Stimulated activated CD4-positive, alpha-beta T cell treated with anti-CD3 and anti-CD28 coated beads, Interleukin-2, amount 100 ng/mL, for 48 hours (primary cell): ENCODE results near the gene SRGAP1.

Experiments
- DNase-seq, 2 donors: peaks; one replicate each; pipeline ENCODE4 v3.0.0-alpha.2; 2020

SRGAP1 gene

GRCh38 chr12:63844391-63845341 lies at the start of gene SRGAP1:
SRGAP1 (plus strand) TSS chr12:63844700; CDS start chr12:63844817, 117 bp downstream.
- DNase-seq: no peak

- DNase-seq: no peak
These were observed 49.3 kb upstream of the SRGAP1 start for GRCh38 chr12:63795032-63795687.

- DNase-seq: no peak
These were observed 48.6 kb upstream of the SRGAP1 start for GRCh38 chr12:63795944-63796343.

- no peak for DNase-seq
These were observed 42.4 kb upstream of the SRGAP1 start for GRCh38 chr12:63802012-63802608.

DNA sequence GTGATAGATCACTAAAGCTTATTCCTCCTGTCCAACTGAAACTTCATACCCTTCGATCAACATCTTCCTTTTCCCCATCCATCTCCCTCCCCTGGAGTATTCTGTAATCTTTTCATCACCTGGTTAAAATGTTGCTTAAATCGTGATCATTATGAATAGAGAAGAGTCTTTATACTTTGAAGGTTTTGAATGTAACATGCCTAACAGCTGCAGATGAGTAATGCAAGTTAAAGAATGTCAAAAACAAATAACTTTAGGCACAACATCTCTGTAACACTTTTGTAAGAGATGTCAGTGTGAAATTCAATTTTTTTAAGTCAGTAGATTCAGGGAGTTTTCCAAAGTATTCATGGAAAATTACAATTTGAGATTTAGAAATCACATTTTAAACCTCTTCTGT lies 39.8 kb upstream of the SRGAP1 start:
- DNase-seq: no peak

GRCh38 chr12:63805704-63806672 lies 38.5 kb upstream of the SRGAP1 start:
- no peak for DNase-seq

- no peak for DNase-seq
These were observed 35.9 kb upstream of the SRGAP1 start for GRCh38 chr12:63808631-63809030.

DNA sequence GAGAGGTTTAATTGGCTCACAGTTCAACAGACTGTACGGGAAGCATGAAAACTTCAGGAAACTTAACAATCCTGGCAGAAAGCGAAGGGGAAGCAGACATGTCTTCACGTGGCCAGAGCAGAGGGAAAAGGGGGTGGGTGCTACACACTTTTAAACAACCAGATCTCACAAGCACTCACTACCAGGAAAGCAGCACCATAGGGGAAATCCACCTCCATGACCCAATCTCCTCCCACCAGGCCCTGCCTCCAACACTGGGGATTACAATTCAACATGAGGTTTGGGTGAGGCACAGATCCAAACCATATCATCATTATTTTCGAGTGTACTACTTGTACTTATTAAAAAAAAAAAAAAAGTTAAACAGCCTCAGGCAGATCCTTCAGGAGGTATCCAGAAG lies 34.9 kb upstream of the SRGAP1 start:
- DNase-seq: no peak

GRCh38 chr12:63811334-63811733 lies 33.2 kb upstream of the SRGAP1 start:
- no peak for DNase-seq

GRCh38 chr12:63811755-63812154 lies 32.7 kb upstream of the SRGAP1 start:
- DNase-seq: no peak

DNA sequence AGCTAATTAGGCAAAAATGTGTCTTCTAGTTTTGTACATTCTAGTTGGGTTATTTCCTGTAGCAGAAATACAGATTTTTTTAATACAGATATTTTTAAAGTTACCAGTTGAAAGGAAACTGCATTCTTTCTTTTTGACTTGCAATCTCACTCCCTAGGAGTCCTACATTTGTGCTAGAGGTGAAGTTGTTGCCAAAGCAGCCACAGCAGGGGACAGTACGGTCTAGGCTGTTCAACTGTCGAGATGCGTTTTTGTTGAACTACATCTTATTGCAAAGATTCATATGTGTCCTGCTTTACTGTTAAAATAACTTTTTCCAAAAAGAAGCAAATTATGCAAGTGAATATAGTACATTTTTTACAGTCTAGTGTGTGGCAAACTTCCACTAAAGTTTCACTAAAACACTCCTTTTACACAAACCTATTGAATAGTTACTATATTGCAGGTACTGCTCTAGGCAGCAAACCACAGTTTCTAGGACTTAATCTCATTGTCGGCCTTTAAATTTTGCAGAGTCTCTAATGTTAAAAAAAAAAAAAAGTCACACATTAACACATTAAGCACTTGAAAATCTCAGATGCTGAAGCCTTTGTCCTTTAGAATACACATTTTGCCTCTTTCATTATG lies 30.2 kb upstream of the SRGAP1 start:
- DNase-seq: no peak

GRCh38 chr12:63815482-63815852 lies 29.0 kb upstream of the SRGAP1 start:
- no peak for DNase-seq

DNA sequence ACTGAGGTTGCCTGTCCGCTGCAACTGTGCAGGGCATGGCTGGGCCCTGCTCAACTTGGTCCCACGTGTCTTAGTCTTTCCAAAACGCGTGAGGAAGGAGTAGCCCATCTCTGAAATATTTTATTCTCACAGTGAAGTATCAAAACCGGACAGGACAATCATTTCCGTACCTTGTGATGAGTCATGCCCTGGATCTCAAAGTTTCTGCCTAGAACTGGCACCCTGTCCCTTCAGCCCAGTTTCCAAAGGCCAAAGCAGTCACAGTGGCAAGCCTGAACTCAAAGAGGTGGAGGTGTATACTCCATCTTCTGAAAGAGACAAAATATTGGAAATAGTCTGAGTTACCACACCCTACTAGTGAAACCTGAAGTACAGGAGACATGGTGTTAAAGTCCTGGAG lies 28.5 kb upstream of the SRGAP1 start:
- DNase-seq: no peak

DNA sequence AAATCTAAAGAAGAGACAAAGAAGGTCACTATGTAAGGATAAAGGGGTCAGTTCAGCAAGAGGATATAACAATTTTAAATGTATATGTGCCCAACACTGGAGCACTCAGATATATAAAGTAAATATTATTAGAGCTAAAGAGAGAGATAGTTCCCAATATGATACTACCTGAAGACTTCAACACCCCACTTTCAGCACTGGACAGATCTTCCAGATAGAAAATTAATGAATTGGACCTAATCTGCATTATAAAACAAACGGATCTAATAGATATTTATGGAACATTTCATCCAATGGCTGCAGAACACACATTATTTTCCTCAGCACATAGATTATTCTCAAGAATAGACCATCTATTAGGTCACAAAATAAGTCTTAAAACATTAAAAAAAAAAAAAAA lies 24.1 kb upstream of the SRGAP1 start:
- no peak for DNase-seq

DNA sequence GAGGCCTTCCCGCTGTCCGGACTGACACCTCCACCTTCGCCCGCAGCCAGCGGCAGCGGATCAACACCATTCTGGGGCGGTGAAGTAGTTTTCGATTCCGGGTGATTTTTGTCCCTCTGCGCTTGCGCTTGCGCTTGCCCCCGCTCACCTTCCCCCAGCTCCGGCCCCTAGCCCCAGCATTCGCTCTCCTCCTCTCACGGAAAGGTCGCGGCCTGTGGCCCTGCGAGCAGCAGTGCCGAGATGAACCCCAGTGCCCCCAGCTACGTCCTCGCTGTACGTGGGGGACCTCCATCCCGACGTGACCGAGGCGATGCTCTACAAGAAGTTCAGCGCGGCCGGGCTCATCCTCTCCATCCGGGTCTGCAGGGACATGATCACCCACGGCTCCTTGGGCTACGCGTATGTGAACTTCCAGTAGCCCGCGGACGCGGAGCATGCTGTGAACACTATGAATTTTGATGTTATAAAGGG lies 22.7 kb upstream of the SRGAP1 start:
- no peak for DNase-seq

DNA sequence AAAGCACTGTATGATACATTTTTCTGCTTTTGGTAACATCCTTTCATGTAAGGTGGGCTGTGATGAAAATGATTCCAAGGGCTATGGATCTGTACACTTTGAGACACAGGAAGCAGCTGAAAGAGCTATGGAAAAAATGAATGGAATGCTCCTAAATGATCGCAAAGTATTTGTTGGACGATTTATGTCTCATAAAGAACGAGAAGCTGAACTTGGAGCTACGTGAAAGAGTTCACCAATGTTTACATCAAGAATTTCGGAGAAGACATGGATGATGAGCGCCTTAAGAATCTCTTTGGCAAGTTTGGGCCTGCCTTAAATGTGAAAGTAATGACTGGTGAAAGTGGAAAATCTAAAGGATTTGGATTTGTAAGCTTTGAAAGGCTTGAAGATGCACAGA lies 22.1 kb upstream of the SRGAP1 start:
- DNase-seq: no peak

GRCh38 chr12:63823040-63823439 lies 21.5 kb upstream of the SRGAP1 start:
- DNase-seq: no peak

- no peak for DNase-seq
These were observed 18.4 kb upstream of the SRGAP1 start for GRCh38 chr12:63826006-63826585.

GRCh38 chr12:63828867-63829266 lies 15.6 kb upstream of the SRGAP1 start:
- no peak for DNase-seq

DNA sequence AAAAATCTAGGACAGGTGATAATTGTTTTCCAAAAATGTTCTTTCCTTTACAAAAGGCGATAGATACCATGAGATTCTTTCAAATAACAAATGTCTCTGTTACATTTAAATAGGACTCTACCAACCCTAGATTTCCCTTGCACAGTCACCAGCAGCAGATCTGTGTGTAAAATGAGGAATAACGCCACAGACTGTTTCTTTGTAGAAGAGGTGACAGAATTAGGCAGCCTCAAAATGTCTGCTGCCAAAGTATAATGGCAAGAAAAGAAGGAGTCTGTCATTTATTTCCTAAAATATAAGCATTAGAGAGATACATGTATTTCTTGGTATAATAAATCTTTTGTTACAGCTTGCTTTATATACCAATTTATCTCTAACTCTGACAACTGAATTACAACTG lies 8.5 kb upstream of the SRGAP1 start:
- DNase-seq: no peak

GRCh38 chr12:63836936-63837335 lies 7.6 kb upstream of the SRGAP1 start:
- no peak for DNase-seq

GRCh38 chr12:63838411-63838810 lies 6.1 kb upstream of the SRGAP1 start:
- DNase-seq: no peak
